ENCODE measurements around the gene PAPOLB. TPM values are rescaled to one million over a fixed set of nuclear protein-coding genes. Genes with fewer than 3 reads are reported as not detected.
A peak's percentile ranks its signal among the peaks of the same experiment; 100 is the strongest.

PAPOLB gene
- total RNA-seq, 1 experiment from 2014 or later, result 0.07 TPM

- DNase-seq, result no peak
- Mint-ChIP-seq H3K27ac (ENCODE audit: unreplicated experiment) (no peak overlapping the region), H3K9me3 (ENCODE audit: low read depth, unreplicated experiment) (no peaks in the 10 kb centered on the region), H3K4me1 (ENCODE audit: low read depth, unreplicated experiment) (no peaks in the 10 kb centered on the region), H3K27me3 (ENCODE audit: unreplicated experiment) (peaks cover 42% of the 10 kb centered on the region), H3K4me3 (ENCODE audit: low read depth, unreplicated experiment) (no peak overlapping the region), H3K36me3 (ENCODE audit: insufficient read depth, unreplicated experiment) (no peaks in the 10 kb centered on the region)
- CTCF ChIA-PET, result interaction anchor here (0.5 to 0.7 kb wide), 2 partner anchors 846 to 1252 kb away, joined by 3 to 7 read pairs; no protein-coding TSS in a partner anchor
- intact Hi-C loops (cut with micrococcal nuclease; ENCODE audit: unreplicated experiment), result no loop called here
- no peak for TF ChIP-seq CTCF (IDR thresholded peaks at IDR 0.05; ENCODE audit: unreplicated experiment)
- no TSS peak for BruUV-seq (replicated peaks)
These were observed 29.1 kb downstream of the PAPOLB start for GRCh38 chr7:4832711-4833110.

GRCh38 chr7:4831723-4832495 is 29.9 kb downstream of the PAPOLB start:
- no peak for DNase-seq
- Mint-ChIP-seq H3K27ac (ENCODE audit: unreplicated experiment) (no peak overlapping the region), H3K36me3 (ENCODE audit: insufficient read depth, unreplicated experiment) (no peaks in the 10 kb centered on the region), H3K9me3 (ENCODE audit: low read depth, unreplicated experiment) (no peaks in the 10 kb centered on the region), H3K4me3 (ENCODE audit: low read depth, unreplicated experiment) (no peak overlapping the region), H3K27me3 (ENCODE audit: unreplicated experiment) (peaks cover 42% of the 10 kb centered on the region), H3K4me1 (ENCODE audit: low read depth, unreplicated experiment) (no peaks in the 10 kb centered on the region)
- BruUV-seq (replicated peaks), result no TSS peak
- TF ChIP-seq CTCF (IDR thresholded peaks at IDR 0.05; ENCODE audit: unreplicated experiment), result no peak
- intact Hi-C loops (cut with micrococcal nuclease; ENCODE audit: unreplicated experiment), result no loop called here
- CTCF ChIA-PET, result interaction anchor here (0.5 to 1.2 kb wide), 5 partner anchors 24 to 1251 kb away, joined by 3 to 7 read pairs (median 3); partner anchors contain the start of gene RADIL

- Mint-ChIP-seq H3K36me3 (ENCODE audit: insufficient read depth, unreplicated experiment) (no peaks in the 10 kb centered on the region), H3K4me1 (ENCODE audit: low read depth, unreplicated experiment) (no peaks in the 10 kb centered on the region), H3K9me3 (ENCODE audit: low read depth, unreplicated experiment) (no peaks in the 10 kb centered on the region), H3K4me3 (ENCODE audit: low read depth, unreplicated experiment) (no peak overlapping the region), H3K27me3 (ENCODE audit: unreplicated experiment) (peaks cover 58% of the 10 kb centered on the region), H3K27ac (ENCODE audit: unreplicated experiment) (no peak overlapping the region)
- peak; percentile 60 for DNase-seq
- CTCF ChIA-PET, result interaction anchor here (0.6 kb wide), 2 partner anchors 169 to 1741 kb away, joined by 3 read pairs; no protein-coding TSS in a partner anchor
- TF ChIP-seq CTCF (IDR thresholded peaks at IDR 0.05; ENCODE audit: unreplicated experiment), result peak; percentile 58
- no TSS peak for BruUV-seq (replicated peaks)
- intact Hi-C loops (cut with micrococcal nuclease; ENCODE audit: unreplicated experiment), result no loop called here
These were observed 31.7 kb downstream of the PAPOLB start for GRCh38 chr7:4830176-4830575.

- intact Hi-C loops (cut with micrococcal nuclease; ENCODE audit: unreplicated experiment), result no loop called here
- no peak for DNase-seq
- no peaks in the 10 kb centered on the region for H3K4me1 Mint-ChIP-seq (ENCODE audit: low read depth, unreplicated experiment)
- peaks cover 72% of the 10 kb centered on the region for H3K27me3 Mint-ChIP-seq (ENCODE audit: unreplicated experiment)
- no peaks in the 10 kb centered on the region for H3K36me3 Mint-ChIP-seq (ENCODE audit: insufficient read depth, unreplicated experiment)
- no peak for TF ChIP-seq CTCF (IDR thresholded peaks at IDR 0.05; ENCODE audit: unreplicated experiment)
- CTCF ChIA-PET, result interaction anchor here (0.5 kb wide), 1 partner anchor 23 kb away, joined by 3 read pairs; no protein-coding TSS in a partner anchor
- no TSS peak for BruUV-seq (replicated peaks)
- H3K4me3 Mint-ChIP-seq (ENCODE audit: low read depth, unreplicated experiment), result no peak overlapping the region
- no peaks in the 10 kb centered on the region for H3K9me3 Mint-ChIP-seq (ENCODE audit: low read depth, unreplicated experiment)
- no peak overlapping the region for H3K27ac Mint-ChIP-seq (ENCODE audit: unreplicated experiment)
These were observed 33.0 kb downstream of the PAPOLB start for GRCh38 chr7:4828720-4829383.

Data from Calu3 (cell line).